ENCODE data around the gene CCDC40. TPM values are rescaled to one million over a fixed set of nuclear protein-coding genes. Genes with fewer than 3 reads are reported as not detected.

CCDC40 gene
- total RNA-seq, 2 experiments from 2014 or later, result 0.64 to 0.77 TPM

- ATAC-seq (ENCODE audit: poor library complexity), result no peak
Observed at GRCh38 chr17:80071116-80071841, 34.8 kb downstream of the CCDC40 start.

DNA sequence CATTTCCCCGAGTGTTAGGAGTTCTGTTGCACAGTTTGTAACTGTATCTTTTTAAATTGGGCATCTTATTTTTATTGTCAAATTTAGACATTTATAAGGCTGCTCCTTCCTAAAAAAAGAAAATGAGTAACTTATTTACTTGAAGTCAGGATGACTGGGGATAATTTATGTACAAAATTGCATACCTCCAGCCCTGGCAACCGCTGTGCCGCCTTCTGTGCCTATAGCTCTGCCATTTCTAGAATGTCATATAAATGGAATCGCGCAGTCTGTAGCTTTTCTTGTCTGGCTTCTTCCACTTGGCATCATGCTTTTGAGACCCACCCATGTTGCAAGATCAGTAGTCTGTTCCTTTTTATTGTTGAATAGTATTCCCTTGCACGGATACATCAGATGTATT is 36.0 kb downstream of the CCDC40 start:
- Histone ChIP-seq H3K36me3 (ENCODE audit: insufficient read depth, low read length) (no peaks in the 10 kb centered on the region), H3K4me3 (ENCODE audit: low read length) (no peak overlapping the region), H3K27ac (ENCODE audit: low read depth in 1 of 2, low read length in 2 of 2) (no peak overlapping the region), H3K9me3 (ENCODE audit: control insufficient read depth in 1 of 2, insufficient read depth in 1 of 2, low read length in 2 of 2) (no peaks in the 10 kb centered on the region), H3K4me1 (ENCODE audit: insufficient read depth, low read length) (peaks cover 11% of the 10 kb centered on the region), H3K27me3 (ENCODE audit: control insufficient read depth in 1 of 2, insufficient read depth in 2 of 2, low read length in 2 of 2) (no peaks in the 10 kb centered on the region)
- Mint-ChIP-seq H3K4me3 (no peak overlapping the region), H3K9me3 (no peaks in the 10 kb centered on the region), H3K36me3 (ENCODE audit: low read depth) (no peaks in the 10 kb centered on the region), H3K27ac (no peak overlapping the region), H3K27me3 (no peaks in the 10 kb centered on the region), H3K4me1 (ENCODE audit: low read depth) (peaks cover 3% of the 10 kb centered on the region)
- no peak for ATAC-seq (ENCODE audit: poor library complexity)
- TF ChIP-seq, protein P1, sequence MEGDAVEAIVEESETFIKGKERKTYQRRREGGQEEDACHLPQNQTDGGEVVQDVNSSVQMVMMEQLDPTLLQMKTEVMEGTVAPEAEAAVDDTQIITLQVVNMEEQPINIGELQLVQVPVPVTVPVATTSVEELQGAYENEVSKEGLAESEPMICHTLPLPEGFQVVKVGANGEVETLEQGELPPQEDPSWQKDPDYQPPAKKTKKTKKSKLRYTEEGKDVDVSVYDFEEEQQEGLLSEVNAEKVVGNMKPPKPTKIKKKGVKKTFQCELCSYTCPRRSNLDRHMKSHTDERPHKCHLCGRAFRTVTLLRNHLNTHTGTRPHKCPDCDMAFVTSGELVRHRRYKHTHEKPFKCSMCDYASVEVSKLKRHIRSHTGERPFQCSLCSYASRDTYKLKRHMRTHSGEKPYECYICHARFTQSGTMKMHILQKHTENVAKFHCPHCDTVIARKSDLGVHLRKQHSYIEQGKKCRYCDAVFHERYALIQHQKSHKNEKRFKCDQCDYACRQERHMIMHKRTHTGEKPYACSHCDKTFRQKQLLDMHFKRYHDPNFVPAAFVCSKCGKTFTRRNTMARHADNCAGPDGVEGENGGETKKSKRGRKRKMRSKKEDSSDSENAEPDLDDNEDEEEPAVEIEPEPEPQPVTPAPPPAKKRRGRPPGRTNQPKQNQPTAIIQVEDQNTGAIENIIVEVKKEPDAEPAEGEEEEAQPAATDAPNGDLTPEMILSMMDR (IDR thresholded peaks at IDR 0.05), result no peak
- intact Hi-C loops (cut with DNase I, micrococcal nuclease), result no loop called here
- CTCF ChIA-PET, result no interaction called here
- DNase-seq, result no peak
- POLR2A ChIA-PET, result no interaction called here

More at GRCh38 chr17:80071116-80071841, 34.8 kb downstream of the CCDC40 start:
- Histone ChIP-seq H3K36me3 (ENCODE audit: insufficient read depth, low read length) (no peaks in the 10 kb centered on the region), H3K4me1 (ENCODE audit: insufficient read depth, low read length) (peaks cover 11% of the 10 kb centered on the region), H3K27ac (ENCODE audit: low read depth in 1 of 2, low read length in 2 of 2) (no peak overlapping the region), H3K9me3 (ENCODE audit: control insufficient read depth in 1 of 2, insufficient read depth in 1 of 2, low read length in 2 of 2) (no peaks in the 10 kb centered on the region), H3K27me3 (ENCODE audit: control insufficient read depth in 1 of 2, insufficient read depth in 2 of 2, low read length in 2 of 2) (no peaks in the 10 kb centered on the region), H3K4me3 (ENCODE audit: low read length) (no peak overlapping the region)
- Mint-ChIP-seq H3K27ac (no peak overlapping the region), H3K4me3 (no peak overlapping the region), H3K9me3 (no peaks in the 10 kb centered on the region), H3K4me1 (ENCODE audit: low read depth) (peaks cover 3% of the 10 kb centered on the region), H3K36me3 (ENCODE audit: low read depth) (no peaks in the 10 kb centered on the region), H3K27me3 (peaks cover 4% of the 10 kb centered on the region)
- no peak for DNase-seq
- TF ChIP-seq, protein P1 (IDR thresholded peaks at IDR 0.05), result no peak
- CTCF ChIA-PET, result no interaction called here
- intact Hi-C loops (cut with DNase I, micrococcal nuclease), result no loop called here
- POLR2A ChIA-PET, result no interaction called here

DNA sequence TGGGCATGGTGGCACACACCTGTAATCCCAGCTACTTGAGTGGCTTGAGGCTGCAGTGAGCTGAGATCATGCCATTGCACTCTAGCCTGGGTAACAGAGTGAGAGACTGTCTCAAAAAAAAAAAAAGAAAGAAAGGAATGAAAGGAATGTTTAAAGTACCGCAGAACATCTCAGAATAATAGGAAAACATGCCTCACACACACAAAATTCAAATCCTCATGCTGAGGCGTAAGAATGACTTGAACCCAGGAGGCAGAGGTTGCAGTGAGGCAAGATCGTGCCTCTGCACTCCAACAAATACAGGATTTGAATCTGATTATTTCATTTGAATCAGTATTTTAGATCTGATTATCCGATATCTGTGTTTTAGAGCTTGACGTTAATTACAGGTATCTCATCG is 43.6 kb downstream of the CCDC40 start:
- POLR2A ChIA-PET, result no interaction called here
- DNase-seq (no peak), ATAC-seq (ENCODE audit: poor library complexity) (no peak)
- Histone ChIP-seq H3K9me3 (ENCODE audit: control insufficient read depth in 1 of 2, insufficient read depth in 1 of 2, low read length in 2 of 2) (no peaks in the 10 kb centered on the region), H3K4me1 (ENCODE audit: insufficient read depth, low read length) (peaks cover 6% of the 10 kb centered on the region), H3K27me3 (ENCODE audit: control insufficient read depth in 1 of 2, insufficient read depth in 2 of 2, low read length in 2 of 2) (no peaks in the 10 kb centered on the region), H3K27ac (ENCODE audit: low read depth in 1 of 2, low read length in 2 of 2) (no peak overlapping the region), H3K36me3 (ENCODE audit: insufficient read depth, low read length) (no peaks in the 10 kb centered on the region), H3K4me3 (ENCODE audit: low read length) (no peak overlapping the region)
- Mint-ChIP-seq H3K27ac (no peak overlapping the region), H3K36me3 (ENCODE audit: low read depth) (no peaks in the 10 kb centered on the region), H3K27me3 (peaks cover 5% of the 10 kb centered on the region), H3K4me3 (no peak overlapping the region), H3K4me1 (ENCODE audit: low read depth) (peaks cover 6% of the 10 kb centered on the region), H3K9me3 (no peaks in the 10 kb centered on the region)
- intact Hi-C loops (cut with DNase I, micrococcal nuclease), result loop anchor here (5.0 to 10.0 kb wide), 2 partner anchors 73 to 285 kb away; no protein-coding TSS in a partner anchor
- TF ChIP-seq, protein P1 (IDR thresholded peaks at IDR 0.05), result no peak
- CTCF ChIA-PET, result interaction anchor here (0.6 kb wide), 1 partner anchor 72 kb away, joined by 3 read pairs; no protein-coding TSS in a partner anchor

Measured in CD4-positive, alpha-beta T cell (primary cell).